WTC11 (cell line): ENCODE data around the gene MTCL1. TPM values are rescaled to one million over a fixed set of nuclear protein-coding genes. Genes with fewer than 3 reads are reported as not detected.

Experiments
- total RNA-seq: library from RNA; stranded (reverse); gene quantifications from 3 replicates; pipeline ENCODE4 v1.2.3, GENCODE V29; 2021

The MTCL1 gene
- total RNA-seq, 1 experiment from 2014 or later = 64.3 TPM

Other genes with a start within 250 kb of the MTCL1 start
- gene RAB12, start 96.1 kb upstream of the MTCL1 start, total RNA-seq = 56.1 to 69.3 TPM (median 58.1 TPM) in 3 replicates